Left ventricle myocardium inferior (tissue), 1 donor: ENCODE results near the gene ITPR1. TPM values are rescaled to one million over a fixed set of nuclear protein-coding genes. Genes with fewer than 3 reads are reported as not detected.

Experiments
- DNase-seq: peaks from one replicate; pipeline ENCODE4 v3.0.0-alpha.2; 2020
- H3K27ac ChIP-seq: fragments of 200-600 bp; replicated peaks from 2 replicates; pipeline ENCODE4 v1.8.0; 2021
- H3K27me3 ChIP-seq: fragments of 200-600 bp; 2 replicates; pipeline ENCODE4 v1.8.0; 2021; ENCODE audit warnings: low read depth
- H3K36me3 ChIP-seq: fragments of 200-600 bp; 2 replicates; pipeline ENCODE4 v1.8.0; 2021
- H3K4me1 ChIP-seq: fragments of 200-600 bp; 2 replicates; pipeline ENCODE4 v1.8.0; 2021
- H3K4me3 ChIP-seq: fragments of 200-600 bp; 2 replicates; pipeline ENCODE4 v1.8.0; 2021; ENCODE audit warnings: mild to moderate bottlenecking, moderate library complexity
- H3K9me3 ChIP-seq: fragments of 200-600 bp; replicated peaks from 2 replicates; pipeline ENCODE4 v1.8.0; 2021
- intact Hi-C: fragments of 100-400 bp; cut with micrococcal nuclease; formaldehyde crosslinking; loops from one replicate; pipeline ENCODE4 v1.11.0; 2022
- total RNA-seq: library from RNA; stranded (reverse); fragmentation: NEBNext Ultra II Directional; extraction: Animal tissue kit (Norgen Biotek cat#: 25700); gene quantifications from one replicate; pipeline ENCODE4 v1.2.1, GENCODE V29; 2021
- TF ChIP-seq, protein P1 (sequence below): fragments of 200-600 bp; IDR thresholded peaks from 2 replicates; pipeline ENCODE4 v1.8.0; 2021; ENCODE audit warnings: antibody characterized with exemption, mild to moderate bottlenecking, borderline replicate concordance
- donor health status: DM: no; HTN: yes; CAD: no; lungs with severe emphysema.

The ITPR1 gene
- total RNA-seq, 1 donor from 2014 or later = 29.0 TPM

DNA sequence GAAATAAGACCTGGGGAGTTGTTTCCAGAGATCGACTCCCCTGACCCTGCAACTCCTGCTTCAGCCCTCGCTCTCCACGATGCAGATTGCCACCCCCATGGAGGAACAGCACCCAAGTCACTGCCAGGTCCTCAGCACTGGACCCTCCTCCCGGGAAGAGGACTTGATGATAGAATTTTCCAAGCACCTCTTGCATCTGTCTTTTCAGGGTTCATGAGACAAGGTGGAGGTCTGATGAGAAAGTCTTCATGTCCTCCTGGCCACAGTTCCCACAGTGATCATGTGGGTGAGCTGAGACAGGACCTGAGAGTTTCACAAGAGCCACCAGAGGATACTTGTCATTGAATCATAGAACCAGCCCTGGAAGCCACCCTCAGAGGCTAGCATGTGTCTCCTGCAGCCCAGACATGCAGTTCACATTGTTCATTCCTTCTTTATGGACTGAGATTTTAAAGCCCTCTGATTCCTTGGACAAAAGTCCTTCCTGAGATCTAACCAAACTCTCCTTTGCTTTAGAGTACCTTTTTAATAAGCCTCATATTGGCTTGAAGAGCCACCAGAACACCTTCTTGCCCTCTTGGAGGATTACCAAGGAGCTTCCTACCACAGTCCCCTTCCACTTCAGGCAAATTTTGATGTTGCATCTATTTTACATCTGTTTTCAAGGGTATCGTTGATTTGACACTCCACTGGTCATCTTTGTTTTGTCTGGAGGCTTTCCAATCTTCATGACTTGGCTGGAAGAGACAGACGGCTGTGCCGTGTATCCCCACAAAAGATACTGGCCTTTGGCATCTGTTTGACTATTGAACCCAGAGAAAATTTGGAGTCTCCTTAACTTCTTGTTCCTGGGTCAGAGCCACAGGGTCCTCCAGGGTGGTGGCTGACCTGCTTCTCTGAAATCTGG lies 261.3 kb downstream of the ITPR1 start:
- DNase-seq = no peak
- Histone ChIP-seq H3K36me3 (peaks cover 7% of the 10 kb centered on the region), H3K9me3 (no peaks in the 10 kb centered on the region), H3K4me3 (no peak overlapping the region), H3K4me1 (peaks cover 56% of the 10 kb centered on the region), H3K27ac (peak overlapping the region; percentile 67), H3K27me3 (no peaks in the 10 kb centered on the region)
- intact Hi-C loops = no loop called here
- TF ChIP-seq, protein P1, sequence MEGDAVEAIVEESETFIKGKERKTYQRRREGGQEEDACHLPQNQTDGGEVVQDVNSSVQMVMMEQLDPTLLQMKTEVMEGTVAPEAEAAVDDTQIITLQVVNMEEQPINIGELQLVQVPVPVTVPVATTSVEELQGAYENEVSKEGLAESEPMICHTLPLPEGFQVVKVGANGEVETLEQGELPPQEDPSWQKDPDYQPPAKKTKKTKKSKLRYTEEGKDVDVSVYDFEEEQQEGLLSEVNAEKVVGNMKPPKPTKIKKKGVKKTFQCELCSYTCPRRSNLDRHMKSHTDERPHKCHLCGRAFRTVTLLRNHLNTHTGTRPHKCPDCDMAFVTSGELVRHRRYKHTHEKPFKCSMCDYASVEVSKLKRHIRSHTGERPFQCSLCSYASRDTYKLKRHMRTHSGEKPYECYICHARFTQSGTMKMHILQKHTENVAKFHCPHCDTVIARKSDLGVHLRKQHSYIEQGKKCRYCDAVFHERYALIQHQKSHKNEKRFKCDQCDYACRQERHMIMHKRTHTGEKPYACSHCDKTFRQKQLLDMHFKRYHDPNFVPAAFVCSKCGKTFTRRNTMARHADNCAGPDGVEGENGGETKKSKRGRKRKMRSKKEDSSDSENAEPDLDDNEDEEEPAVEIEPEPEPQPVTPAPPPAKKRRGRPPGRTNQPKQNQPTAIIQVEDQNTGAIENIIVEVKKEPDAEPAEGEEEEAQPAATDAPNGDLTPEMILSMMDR = no peak

DNA sequence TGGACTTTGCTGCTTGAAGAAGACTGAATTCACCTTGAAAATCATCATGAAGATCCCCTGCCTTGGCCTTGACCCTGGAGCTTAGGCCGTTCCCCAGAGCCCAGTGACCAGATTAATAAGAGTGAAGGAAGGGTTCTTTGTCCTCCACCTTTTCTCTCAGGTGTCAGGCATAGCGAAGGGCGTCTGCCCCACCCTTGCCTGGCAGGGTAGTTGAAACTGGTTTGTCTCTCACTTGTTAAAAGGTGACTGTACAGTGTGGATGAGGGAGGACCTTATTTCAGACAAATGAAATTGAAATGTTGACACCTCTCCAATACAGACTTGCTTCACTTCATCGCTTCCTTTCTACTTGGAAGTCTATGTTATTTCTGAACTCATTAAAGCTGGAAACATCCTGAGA lies 262.4 kb downstream of the ITPR1 start:
- no peak for DNase-seq
- Histone ChIP-seq H3K9me3 (no peaks in the 10 kb centered on the region), H3K36me3 (peaks cover 16% of the 10 kb centered on the region), H3K4me3 (no peak overlapping the region), H3K4me1 (peaks cover 44% of the 10 kb centered on the region), H3K27me3 (no peaks in the 10 kb centered on the region), H3K27ac (peak overlapping the region; percentile 67)
- TF ChIP-seq, protein P1 = no peak
- intact Hi-C loops = no loop called here

DNA sequence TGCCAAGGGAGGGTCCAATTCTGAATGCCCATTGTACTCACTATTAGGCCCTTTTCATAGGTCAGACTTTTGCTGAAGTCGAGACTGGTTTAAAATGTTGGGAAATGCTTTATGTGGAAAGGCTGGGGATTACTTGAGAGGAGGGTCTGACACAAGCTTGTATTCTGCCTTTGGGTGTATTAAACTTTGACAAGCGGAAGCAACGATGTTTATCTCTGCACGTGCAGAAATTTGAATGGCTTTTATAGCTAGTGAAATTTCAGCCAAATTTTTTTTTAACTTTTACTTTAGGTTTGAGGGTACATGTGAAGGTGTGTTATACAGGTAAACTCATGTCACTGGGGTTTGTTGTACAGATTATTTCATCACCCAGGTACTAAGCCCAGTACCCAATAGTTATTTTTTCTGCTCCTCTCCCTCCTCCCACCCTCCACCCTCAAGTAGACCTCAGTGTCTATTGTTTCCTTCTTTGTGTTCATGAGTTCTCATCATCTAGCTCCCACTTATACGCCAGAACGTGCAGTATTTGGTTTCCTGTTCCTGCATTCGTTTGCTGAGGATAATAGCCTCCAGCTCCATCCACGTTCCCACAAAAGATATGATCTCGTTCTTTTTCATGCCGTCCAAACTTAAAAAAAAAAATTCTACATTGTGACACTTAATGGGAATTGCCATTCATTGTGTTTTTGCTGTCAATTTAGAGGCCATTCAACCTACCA lies 263.1 kb downstream of the ITPR1 start:
- Histone ChIP-seq H3K36me3 (peaks cover 22% of the 10 kb centered on the region), H3K4me1 (peaks cover 38% of the 10 kb centered on the region), H3K4me3 (no peak overlapping the region), H3K27ac (peak overlapping the region; percentile 67), H3K9me3 (no peaks in the 10 kb centered on the region), H3K27me3 (no peaks in the 10 kb centered on the region)
- intact Hi-C loops = no loop called here
- no peak for DNase-seq
- TF ChIP-seq, protein P1 = no peak

DNA sequence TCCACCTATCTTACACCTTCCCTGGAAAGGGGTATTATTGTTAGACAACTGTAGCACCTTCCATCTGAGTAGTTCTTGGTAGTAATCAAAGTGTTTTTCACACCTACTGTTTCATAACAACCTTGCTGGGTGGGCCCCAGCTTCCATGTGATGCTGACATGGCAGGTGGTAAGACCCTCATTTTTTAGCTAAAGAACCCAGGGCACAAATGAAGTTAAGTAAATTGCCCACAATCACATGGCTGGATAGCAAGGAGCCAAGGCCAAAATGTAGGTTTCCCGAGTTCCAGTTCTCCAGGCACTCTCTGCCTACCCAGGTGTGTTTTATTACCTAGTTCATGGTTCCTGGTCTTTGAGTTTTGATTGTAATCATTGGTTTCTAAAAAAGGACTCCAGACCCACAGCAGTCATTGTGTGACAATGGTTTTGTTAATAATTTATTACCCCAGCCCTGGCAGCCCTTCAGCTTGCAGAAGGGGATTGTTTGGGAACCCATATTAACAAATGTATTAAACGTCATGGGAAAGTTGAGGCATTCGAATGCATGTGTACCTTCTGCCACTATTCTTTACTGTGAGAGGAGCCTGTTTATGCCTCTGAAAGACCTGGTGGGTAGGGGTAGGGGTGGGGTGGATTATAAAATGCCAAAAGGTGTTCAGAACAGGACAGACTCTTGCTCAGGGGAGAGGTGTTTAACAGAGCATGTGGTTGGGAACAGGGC lies 263.9 kb downstream of the ITPR1 start:
- H3K36me3 ChIP-seq = peaks cover 25% of the 10 kb centered on the region
- TF ChIP-seq, protein P1 = no peak
- no peak overlapping the region for H3K4me3 ChIP-seq
- no peaks in the 10 kb centered on the region for H3K27me3 ChIP-seq
- H3K9me3 ChIP-seq = no peaks in the 10 kb centered on the region
- intact Hi-C loops = no loop called here
- no peak overlapping the region for H3K27ac ChIP-seq
- no peak for DNase-seq
- H3K4me1 ChIP-seq = peaks cover 30% of the 10 kb centered on the region

DNA sequence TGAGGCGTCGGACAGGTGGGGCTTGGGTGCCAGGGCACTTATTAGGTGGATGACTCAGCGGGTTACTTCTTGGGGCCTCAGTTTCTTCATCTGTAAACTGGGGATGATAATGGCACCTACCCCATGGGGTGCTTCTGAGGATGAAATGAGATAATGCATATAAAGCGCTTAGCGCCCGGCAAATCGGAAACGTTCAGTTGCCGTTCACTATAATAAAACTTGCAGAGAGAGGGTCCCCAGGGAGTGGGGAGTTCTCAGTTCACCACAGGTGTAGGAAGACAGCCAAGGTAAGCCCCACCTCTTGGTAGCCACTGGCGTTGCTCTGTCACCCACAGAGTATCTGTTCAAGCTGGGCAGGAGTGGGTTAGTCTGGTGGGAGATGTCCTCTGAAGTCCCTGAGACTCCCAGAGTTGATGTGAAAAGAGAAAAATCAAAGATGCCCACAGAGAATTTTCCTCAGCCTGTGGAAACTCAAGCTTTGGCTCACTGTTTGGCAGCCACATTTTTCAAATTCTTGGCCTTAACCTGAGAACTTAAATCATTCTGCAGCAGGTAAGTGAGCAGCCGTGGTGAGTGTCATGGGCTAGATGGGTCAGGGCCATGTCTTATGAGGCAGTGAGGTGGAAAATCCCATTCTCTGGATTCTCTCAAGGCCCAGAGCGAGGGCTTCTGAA lies 264.6 kb downstream of the ITPR1 start:
- Histone ChIP-seq H3K4me3 (no peak overlapping the region), H3K4me1 (peaks cover 23% of the 10 kb centered on the region), H3K9me3 (no peaks in the 10 kb centered on the region), H3K27me3 (no peaks in the 10 kb centered on the region), H3K27ac (no peak overlapping the region), H3K36me3 (peaks cover 27% of the 10 kb centered on the region)
- intact Hi-C loops = no loop called here
- TF ChIP-seq, protein P1 = no peak
- no peak for DNase-seq
